HG03457 (cell line): ENCODE data around the gene CIT.
"Not testable (repeated sequence)": the region's sequence is repeated elsewhere in the genome, so short reads cannot be mapped to it uniquely, and the experiment has no call there.

Source experiments
- ATAC-seq: cut with Tn5 transposase; IDR thresholded peaks from one replicate; pipeline ENCODE4 v1.9.1; 2021; ENCODE audit warnings: moderate number of reproducible peaks; ENCODE audit not compliant: unreplicated experiment

CIT gene, protein sequence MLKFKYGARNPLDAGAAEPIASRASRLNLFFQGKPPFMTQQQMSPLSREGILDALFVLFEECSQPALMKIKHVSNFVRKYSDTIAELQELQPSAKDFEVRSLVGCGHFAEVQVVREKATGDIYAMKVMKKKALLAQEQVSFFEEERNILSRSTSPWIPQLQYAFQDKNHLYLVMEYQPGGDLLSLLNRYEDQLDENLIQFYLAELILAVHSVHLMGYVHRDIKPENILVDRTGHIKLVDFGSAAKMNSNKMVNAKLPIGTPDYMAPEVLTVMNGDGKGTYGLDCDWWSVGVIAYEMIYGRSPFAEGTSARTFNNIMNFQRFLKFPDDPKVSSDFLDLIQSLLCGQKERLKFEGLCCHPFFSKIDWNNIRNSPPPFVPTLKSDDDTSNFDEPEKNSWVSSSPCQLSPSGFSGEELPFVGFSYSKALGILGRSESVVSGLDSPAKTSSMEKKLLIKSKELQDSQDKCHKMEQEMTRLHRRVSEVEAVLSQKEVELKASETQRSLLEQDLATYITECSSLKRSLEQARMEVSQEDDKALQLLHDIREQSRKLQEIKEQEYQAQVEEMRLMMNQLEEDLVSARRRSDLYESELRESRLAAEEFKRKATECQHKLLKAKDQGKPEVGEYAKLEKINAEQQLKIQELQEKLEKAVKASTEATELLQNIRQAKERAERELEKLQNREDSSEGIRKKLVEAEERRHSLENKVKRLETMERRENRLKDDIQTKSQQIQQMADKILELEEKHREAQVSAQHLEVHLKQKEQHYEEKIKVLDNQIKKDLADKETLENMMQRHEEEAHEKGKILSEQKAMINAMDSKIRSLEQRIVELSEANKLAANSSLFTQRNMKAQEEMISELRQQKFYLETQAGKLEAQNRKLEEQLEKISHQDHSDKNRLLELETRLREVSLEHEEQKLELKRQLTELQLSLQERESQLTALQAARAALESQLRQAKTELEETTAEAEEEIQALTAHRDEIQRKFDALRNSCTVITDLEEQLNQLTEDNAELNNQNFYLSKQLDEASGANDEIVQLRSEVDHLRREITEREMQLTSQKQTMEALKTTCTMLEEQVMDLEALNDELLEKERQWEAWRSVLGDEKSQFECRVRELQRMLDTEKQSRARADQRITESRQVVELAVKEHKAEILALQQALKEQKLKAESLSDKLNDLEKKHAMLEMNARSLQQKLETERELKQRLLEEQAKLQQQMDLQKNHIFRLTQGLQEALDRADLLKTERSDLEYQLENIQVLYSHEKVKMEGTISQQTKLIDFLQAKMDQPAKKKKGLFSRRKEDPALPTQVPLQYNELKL (N-terminal part only)

DNA sequence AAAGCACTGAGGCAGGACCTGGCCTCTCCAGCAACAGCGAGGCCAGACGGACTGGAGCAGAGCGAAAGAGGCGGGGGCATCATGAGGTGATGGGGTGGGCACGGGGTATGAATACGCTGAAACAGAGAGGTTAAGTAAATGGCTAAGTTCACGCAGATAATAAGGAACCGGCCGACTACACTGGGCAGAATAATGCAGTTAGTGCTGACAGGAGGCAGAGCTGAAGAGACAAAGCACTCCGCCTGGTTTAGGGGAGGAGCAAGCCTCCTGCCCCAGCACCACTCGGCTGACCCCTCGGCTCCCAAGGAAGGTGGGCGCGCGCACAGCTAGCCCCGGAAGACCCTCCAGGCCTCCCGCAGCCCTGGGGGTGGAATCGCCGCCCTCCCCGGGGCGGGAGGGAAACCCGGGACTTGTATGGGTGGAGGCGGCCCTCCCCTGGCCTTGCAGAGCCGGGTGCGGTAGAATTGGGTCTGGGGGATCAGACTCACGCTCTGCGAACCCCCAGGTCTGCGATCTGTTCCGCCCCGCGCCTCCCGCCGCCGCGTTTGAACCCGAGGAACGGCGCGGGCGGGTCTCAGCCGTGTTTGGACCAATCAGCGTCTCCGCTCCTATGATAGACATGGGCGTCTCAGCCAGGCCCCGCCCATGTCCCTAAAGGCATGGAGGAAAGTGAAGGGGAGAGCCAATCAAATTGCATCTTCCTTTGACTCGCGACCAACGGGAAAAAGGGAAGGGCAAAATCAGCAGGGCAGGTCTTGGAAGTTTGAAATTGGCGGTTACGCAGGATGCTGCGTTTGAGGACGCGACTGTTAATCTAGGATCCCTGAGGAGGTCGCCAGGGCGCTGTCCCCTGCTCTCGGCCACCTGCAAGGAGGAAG lies at the start of gene CIT:
Gene CIT (minus strand): TSS at position 560 of the 878 bp plus-strand sequence. CDS start 1,152 bp downstream, outside the sequence.
- ATAC-seq = peak; percentile 97

DNA sequence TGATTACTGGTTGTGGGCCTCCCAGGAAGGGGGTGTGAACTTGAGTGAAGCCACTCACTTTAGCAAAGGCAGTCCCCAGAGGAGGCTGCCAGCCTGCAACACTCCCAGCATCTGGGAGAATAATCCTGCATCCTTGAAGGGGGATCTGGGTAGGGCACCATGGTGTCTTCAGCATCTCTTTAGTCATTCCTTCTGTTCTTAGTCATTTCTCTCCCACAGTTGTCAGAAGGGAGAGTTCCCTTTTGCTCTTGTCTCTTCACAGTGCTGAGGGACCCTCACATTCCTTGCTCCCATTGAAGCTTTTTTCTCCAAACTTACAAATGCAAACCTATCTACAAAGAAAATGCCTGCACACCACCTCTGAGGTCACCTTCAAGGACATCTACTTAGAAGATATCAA lies 48.1 kb upstream of the CIT start:
- no peak for ATAC-seq

DNA sequence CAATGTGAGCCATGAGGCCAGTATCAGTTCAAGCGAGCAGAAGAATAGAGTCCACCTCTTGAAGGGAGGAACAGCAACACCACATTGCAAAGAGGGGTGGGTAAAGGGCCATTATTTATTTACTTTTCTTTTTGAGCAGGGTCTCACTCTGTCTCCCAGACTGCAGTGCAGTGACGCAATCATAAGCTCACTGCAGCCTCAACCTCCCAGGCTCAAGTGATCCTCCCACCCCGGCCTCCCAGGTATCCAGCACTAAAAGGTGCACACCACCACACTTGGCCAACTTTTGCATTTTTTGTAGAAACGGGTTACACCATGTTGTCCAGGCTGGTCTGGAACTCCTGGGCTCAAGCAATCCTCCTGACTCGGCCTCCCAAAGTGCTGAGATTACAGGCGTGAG lies 42.9 kb upstream of the CIT start:
- ATAC-seq = no peak

DNA sequence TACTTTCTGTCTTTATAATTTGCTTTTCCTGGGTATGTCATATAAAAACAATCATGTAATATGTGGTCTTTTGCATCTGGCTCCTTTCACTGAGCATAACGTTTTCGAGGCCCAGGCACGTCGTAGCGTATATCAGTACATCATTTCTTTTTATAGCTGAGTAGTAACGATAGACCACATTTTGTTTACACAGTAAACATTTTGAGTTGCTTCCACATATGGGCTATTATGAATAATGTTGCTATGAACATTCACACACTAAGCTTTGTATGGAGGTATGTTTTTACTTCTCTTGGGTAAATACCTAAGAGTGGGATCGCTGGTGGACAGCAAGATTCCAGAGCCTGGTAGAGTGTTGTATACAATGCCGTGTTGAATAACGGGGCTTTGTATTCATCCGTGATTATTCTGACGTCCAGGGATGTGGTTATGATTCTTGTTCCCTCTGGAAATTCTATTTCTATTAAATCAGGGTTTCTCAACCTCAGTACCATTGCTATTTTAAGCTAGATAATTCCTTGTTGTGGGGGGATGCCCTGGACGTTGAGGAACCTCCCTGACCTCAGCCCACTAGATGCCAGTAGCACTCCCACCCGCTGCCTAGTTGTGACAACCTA lies 38.9 kb upstream of the CIT start:
- ATAC-seq = no peak

DNA sequence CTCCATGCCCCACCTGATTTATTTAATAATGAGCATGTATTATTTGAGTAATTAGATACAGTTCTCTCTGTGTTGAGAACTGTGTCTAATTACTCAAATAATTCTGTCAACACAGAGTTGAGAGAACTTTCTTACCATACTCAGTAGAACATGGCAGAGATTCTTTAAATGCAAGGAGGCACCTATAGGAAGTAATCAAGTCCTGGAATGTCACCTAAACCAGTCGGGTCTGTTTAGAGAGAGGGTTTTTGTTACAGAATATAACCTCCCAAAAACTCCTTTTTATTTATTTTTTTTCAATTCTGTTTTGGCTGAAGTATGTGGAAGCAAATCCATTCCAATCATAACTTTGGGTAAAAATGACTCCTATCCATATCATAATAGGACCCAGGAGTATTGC lies 37.5 kb upstream of the CIT start:
- ATAC-seq = no peak

DNA sequence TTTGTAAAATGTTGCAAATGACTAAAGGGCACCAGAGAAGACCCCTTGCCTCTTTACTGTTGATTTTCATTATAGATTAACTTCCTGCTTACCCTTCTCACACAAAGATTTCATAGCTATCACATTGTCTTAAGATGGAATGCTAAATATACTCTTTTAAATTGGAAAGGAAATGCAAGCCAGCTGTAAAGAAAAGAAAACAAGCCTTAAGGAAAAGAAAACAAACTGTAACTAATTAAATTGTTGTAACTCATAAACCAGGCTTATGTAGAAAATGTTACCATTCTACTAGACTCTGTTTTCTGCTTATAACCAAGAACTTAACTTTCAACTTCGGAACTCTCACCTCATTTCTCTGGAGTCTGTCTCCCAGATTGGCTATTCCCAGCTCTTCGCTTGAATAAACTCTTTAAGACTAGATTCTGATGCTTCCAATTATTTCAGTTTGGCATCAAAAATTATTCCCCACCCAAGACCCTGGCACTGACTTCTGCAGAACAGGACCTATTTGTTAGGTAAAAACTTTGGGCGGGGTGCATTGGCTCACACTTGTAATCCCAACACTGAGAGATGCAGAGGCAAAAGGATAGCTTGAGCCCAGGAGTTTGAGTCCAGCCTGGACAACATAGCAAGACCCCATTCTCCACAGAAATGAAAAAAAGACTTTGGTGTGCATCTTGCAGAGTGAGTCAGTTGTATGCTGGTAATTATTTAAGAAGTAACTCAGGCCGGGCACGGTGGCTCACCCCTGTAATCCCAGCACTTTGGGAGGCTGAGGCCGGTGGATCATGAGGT lies 36.6 kb upstream of the CIT start:
- ATAC-seq = no peak

DNA sequence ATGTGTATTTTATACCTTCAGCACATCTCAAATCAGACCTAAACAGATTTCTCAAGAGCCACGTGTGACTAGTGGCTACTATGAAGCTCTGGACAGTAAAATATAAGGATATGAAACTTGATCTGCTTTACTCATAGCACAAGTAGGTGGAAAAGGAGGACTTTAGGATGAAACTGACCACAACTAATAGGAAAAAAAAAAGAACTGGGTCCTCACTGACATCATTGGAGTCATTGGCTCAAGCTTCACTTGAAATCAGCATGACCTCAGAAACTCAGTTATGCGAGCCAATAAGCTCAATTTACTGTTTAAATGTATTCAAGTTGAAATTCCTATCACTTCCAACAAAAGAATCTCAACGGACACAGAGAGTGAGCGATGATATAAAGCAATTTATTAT lies 34.1 kb upstream of the CIT start:
- ATAC-seq = no peak

DNA sequence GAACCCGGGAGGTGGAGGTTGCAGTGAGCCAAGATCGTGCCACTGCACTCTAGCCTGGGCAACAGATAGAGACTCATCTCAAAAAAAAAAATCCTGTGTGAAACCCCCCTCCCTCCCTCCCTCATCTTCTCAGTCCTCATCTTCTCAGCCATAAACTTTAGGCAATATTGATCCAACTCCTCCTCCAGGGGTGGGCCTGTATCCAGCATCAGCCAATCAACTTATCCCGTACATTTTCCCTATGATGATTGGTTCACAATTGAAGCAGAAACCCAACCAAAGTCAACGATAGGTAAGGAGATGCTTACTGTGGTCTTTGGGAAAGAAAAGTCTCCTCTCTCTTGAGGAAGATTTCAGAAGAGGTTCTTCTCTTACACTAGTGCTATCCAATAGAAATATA lies 33.5 kb upstream of the CIT start:
- ATAC-seq = no peak

DNA sequence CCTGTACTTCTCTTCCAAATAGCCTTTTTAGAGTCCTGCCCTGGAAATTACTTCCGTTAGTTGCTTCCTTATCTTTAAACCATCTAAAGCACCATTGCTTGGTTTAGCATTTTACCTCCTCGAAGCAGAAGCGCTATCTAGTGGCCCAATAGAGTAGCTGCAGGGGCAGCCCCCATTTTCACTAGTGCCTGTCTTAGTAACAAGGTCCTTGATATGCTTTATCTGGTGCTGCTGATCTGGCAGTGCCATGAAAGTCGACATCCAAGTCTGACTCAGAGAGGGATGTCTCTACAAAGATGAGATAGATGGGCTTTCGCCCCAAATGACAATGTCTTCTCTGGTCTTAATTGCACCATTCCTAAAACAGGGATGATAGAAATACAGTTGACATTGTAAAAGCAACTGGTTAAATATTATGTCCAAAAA lies 25.0 kb upstream of the CIT start:
- ATAC-seq = peak; percentile 83

DNA sequence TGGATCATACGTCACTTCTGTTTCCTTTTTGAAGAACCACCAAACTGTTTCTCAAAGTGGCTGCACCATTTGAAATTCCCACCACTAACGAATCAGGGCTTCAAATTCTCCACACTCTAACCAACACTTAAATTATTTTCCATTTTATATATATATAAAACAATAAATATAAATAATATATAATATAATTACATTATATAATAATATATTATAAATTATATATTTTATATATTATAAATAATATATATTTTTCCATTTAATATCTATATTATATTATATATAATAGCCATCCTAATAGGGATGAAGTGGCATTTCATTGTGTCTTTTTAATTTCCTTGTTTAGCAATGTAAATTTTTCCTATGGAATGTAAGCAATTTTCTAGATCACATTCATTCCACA lies 24.6 kb upstream of the CIT start:
- ATAC-seq = no peak

DNA sequence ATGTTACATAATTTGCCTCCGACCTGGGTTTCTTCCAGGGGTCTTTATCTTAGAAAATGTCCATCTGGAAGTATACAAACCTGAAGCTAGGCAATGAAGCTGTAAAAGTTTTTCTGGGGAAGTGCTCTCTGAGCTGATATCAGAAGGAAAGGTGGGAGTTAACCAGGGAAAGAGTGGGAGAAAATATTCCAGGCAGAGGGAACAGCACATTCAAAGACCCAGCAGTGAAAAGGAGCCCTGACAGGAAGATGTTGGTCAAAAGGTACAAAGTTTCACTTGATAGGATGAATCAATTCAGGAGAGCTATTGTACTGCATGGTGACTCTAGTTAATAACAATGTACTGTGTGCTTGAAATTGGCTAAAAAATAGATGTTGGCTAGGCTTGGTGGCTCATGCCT lies 17.8 kb upstream of the CIT start:
- ATAC-seq = no peak

DNA sequence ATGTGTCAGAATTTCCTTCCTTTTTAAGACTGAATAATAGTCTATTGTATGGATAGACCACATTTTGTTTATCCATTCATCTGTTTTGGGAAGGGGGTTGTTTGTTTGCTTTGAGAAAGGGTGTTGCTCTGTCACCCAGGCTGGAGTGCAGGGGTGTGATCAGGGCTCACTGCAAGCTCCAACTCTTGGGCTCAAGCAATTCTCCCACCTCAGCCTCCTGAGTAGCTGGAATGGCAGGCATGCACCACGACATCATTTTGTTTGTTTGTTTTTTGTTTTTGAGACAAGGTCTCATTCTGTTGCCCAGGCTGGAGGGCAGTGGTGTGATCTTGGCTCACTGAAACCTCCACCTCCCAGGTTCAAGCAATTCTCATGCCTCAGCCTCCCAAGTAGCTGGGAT lies 15.5 kb upstream of the CIT start:
- ATAC-seq = not testable (repeated sequence)

DNA sequence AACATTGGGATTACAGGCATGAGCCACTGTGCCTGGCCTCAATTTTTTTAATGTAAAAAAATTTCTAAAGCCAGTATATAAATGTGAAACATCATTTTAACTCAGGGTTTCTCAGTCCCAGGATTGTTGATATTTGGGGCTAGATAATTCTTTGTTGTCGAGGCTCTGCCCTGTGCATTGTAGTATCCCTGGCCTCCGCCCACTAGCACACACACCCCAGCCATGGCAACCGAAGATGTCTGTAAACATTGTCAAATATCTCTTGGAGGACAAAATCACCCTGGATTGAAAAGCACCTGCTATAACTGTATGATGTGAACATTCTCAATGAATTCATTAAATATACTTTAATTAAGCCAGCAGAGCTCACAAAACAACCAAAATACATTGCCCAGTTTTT lies 8.4 kb upstream of the CIT start:
- ATAC-seq = no peak

DNA sequence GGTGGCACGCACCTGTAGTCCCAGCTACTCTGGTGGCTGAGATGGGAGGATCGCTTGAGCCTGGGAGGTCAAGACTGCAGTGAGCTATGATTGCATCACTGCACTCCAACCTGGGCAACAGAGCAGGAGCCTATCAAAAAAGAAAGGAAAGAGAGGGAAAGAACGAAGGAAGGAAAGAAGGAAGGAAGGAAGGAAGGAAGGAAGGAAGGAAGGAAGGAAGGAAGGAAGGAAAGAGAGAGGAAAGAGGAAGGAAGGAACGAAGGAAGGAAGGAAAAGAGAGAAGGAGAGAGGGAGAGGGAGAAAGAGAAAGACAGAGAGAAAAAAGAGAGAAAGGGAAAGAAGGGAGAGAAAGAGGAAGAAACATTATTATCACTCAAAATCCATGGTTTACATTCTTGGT lies 6.7 kb upstream of the CIT start:
- ATAC-seq = not testable (repeated sequence)

DNA sequence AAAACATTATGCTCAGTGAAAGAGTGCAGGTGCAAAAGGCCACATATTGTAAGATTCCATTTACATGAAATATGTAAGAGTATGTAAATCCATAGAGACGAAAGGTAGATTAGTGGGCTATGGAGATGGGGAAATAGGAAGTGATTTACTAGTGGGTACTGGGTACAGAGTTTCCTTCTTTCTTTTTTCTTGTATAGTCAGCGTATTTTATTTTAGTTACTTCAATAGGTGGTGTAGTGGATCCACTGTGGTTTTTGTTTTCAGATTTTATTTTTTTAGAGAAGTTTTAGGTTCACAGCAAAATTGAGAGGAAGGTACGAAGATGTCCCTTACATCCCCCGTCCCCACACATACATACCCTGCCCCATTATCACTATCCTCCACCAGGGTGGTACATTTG lies 6.1 kb upstream of the CIT start:
- ATAC-seq = no peak

DNA sequence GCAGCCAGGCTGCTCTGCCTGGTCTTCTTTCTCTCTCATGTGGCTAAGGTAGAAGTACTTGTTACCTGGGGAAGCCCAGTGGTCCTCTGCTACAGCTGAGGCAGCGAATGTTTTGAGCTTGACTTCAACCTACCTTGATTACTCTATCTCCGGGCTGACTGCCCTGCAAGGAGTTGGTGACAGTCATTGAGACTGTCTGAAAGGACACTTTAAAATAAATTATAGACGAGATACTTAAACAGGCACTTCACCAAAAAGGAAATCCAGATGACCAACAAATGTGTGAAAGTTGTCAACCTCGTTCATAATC lies 474 bp upstream of the CIT start:
- ATAC-seq = peak; percentile 43

DNA sequence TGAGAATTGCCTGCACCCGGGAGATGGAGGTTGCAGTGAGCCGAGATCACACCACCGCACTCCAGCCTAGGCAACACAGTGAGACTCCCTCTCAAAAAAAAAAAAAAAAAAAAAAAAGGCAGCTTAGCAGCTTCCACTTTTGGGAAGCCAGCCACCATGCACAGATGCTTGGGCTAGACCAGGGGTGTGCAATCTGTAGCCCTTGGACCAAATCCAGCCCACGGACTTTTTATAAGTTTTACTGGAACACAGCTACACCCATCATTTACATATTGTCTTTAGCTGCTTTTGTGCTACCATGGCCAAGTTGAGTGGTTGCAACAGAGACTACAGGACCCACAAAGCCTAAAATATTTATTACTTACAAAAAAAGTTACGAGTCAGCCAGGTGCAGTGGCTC lies 6.7 kb downstream of the CIT start:
- ATAC-seq = no peak

DNA sequence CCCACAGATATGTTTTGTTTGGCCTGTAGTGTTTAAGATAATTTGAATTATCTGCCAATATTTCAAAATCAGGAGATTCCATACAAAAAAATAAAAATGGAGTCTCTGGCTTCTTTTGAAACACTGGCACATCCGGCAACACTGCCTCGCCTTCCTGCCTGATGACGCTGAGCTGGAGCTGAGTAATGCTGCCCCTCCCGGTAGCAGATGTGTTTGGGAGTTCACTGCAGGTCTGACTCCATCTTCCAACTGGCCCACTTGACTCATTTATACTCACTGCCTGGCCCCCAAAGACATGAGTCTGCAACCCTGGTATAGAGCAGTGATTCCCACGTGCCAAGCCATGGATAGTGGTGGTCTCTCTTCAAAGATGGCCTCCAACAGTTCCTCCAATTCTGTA lies 7.4 kb downstream of the CIT start:
- no peak for ATAC-seq

DNA sequence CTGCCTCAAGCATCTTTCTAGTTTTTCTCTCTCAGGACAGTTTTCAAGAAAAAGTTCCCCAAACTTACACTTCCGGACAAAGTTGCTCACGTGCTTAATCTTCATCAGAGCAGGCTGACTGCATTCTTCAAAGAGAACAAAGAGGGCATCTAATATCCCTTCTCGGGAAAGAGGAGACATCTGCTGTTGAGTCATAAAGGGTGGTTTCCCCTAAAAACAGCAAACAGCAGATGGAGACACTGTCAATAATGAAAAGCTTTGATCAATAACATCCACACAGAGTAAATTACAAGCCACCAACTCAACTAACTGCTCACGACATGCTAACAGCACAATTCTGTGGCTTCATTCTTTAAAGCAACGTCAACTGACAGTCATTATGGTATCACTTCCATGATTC lies 8.1 kb downstream of the CIT start:
- ATAC-seq = no peak
